ENCODE results near the gene PDS5A. TPM values are rescaled to one million over a fixed set of nuclear protein-coding genes. Genes with fewer than 3 reads are reported as not detected.
"Not testable (repeated sequence)": the region's sequence is repeated elsewhere in the genome, so short reads cannot be mapped to it uniquely, and the experiment has no call there.

Gene PDS5A
- total RNA-seq, 1 experiment from 2014 or later, result 86.4 TPM

DNA sequence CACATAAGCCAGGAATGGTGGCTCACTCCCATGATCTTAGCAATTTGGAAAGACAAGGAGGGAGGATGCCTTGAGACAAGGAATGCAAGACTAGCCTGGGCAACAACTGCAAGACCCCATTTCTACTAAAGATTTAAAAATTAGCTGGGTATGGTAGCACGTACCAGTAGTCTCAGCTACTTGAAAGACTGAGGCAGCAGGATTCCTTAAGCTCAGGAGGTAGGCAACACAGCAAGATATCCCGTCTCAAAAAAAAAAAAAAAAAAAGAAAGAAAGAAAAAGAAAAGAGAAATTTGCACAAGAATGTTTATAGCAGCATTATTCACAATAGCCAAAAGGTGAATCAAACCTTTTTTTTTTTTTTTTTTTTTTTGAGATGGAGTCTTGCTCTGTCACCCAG lies 29.7 kb downstream of the PDS5A start:
- no peak overlapping the region for H3K4me2 ChIP-seq
- intact Hi-C loops (cut with micrococcal nuclease; ENCODE audit: unreplicated experiment), result no loop called here
- no peaks in the 10 kb centered on the region for H3K4me1 ChIP-seq (replicated peaks; ENCODE audit: insufficient read depth)
- no peaks in the 10 kb centered on the region for H3K36me3 ChIP-seq (ENCODE audit: low read depth)
- no peaks in the 10 kb centered on the region for H3K27me3 ChIP-seq (ENCODE audit: insufficient read depth, low read depth)
- H3K9me2 ChIP-seq (ENCODE audit: insufficient read depth), result no peaks in the 10 kb centered on the region
- DNase-seq, result no peak
- H3K79me2 ChIP-seq (ENCODE audit: low read depth), result peaks cover 99% of the 10 kb centered on the region
- TF ChIP-seq CTCF (conservative IDR thresholded peaks at IDR 0.05) (no peak), EZH2 (IDR thresholded peaks at IDR 0.05; ENCODE audit: low read depth) (no peak)
- BruUV-seq (replicated peaks), result no TSS peak
- CTCF ChIA-PET, result no interaction called here
- H3K4me3 ChIP-seq, result no peak overlapping the region
- POLR2A ChIA-PET (ENCODE audit: unreplicated experiment), result interaction anchor here (0.7 kb wide), 1 partner anchor 368 kb away, joined by 14 read pairs; no protein-coding TSS in a partner anchor
- no peaks in the 10 kb centered on the region for H3K9me3 ChIP-seq (ENCODE audit: insufficient read depth, low read depth)
- no peak overlapping the region for H2AFZ ChIP-seq
- H4K20me1 ChIP-seq (ENCODE audit: insufficient read depth), result peaks cover 66% of the 10 kb centered on the region
- peaks cover 10% of the 10 kb centered on the region; the same call in 1 of the 2 replicates for H3F3A ChIP-seq (ENCODE audit: insufficient read depth, low read depth)
- no peak overlapping the region for H3K27ac ChIP-seq

DNA sequence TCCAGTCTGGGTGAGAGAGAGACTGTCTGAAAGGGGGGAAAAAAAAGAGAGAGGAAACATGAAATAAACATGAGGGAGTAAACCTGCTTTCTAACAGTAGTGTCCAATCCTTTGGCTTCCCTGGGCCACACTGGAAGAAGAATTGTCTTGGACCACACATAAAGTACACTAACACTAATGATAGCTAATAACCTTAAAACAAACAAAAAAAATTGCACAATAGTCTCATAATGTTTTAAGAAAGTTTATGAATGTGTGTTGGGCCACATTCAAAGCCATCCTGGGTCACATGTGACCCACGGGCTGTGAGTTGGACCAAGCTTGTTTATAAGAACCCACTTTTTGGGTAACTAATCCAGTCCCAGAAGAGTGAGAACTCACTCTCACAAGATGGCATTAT lies 30.3 kb downstream of the PDS5A start:
- Histone ChIP-seq H3K27me3 (ENCODE audit: insufficient read depth, low read depth) (no peaks in the 10 kb centered on the region), H3K4me1 (replicated peaks; ENCODE audit: insufficient read depth) (no peaks in the 10 kb centered on the region), H3K9me2 (ENCODE audit: insufficient read depth) (no peaks in the 10 kb centered on the region), H3K4me3 (no peak overlapping the region), H3K79me2 (ENCODE audit: low read depth) (peaks cover 99% of the 10 kb centered on the region), H3F3A (ENCODE audit: insufficient read depth, low read depth) (peaks cover 10% of the 10 kb centered on the region; the same call in 1 of the 2 replicates), H3K36me3 (ENCODE audit: low read depth) (no peaks in the 10 kb centered on the region), H3K27ac (no peak overlapping the region), H2AFZ (no peak overlapping the region), H3K9me3 (ENCODE audit: insufficient read depth, low read depth) (no peaks in the 10 kb centered on the region), H3K4me2 (no peak overlapping the region), H4K20me1 (ENCODE audit: insufficient read depth) (peaks cover 65% of the 10 kb centered on the region)
- intact Hi-C loops (cut with micrococcal nuclease; ENCODE audit: unreplicated experiment), result no loop called here
- TF ChIP-seq EZH2 (IDR thresholded peaks at IDR 0.05; ENCODE audit: low read depth), result no peak
- TF ChIP-seq CTCF (conservative IDR thresholded peaks at IDR 0.05), result no peak
- ChIA-PET CTCF (no interaction called here), POLR2A (ENCODE audit: unreplicated experiment) (interaction anchor here (0.7 kb wide), 1 partner anchor 369 kb away, joined by 14 read pairs; no protein-coding TSS in a partner anchor)
- no TSS peak for BruUV-seq (replicated peaks)
- no peak for DNase-seq

GRCh38 chr4:39944245-39944644 lies 33.5 kb downstream of the PDS5A start:
- H2AFZ ChIP-seq; H3K36me3 ChIP-seq (ENCODE audit: low read depth); H3K4me2 ChIP-seq; H3K4me1 ChIP-seq (replicated peaks; ENCODE audit: insufficient read depth); DNase-seq; H3K4me3 ChIP-seq; intact Hi-C loops (cut with micrococcal nuclease; ENCODE audit: unreplicated experiment); H3K27me3 ChIP-seq (ENCODE audit: insufficient read depth, low read depth); BruUV-seq (replicated peaks); H3K9me3 ChIP-seq (ENCODE audit: insufficient read depth, low read depth); H3K9me2 ChIP-seq (ENCODE audit: insufficient read depth); CTCF ChIA-PET; H3K27ac ChIP-seq: not testable (repeated sequence)
- Histone ChIP-seq H3F3A (ENCODE audit: insufficient read depth, low read depth) (peaks cover 14% of the 10 kb centered on the region; the same call in 1 of the 2 replicates), H4K20me1 (ENCODE audit: insufficient read depth) (peaks cover 60% of the 10 kb centered on the region), H3K79me2 (ENCODE audit: low read depth) (peaks cover 99% of the 10 kb centered on the region)
- POLR2A ChIA-PET (ENCODE audit: unreplicated experiment), result interaction anchor here (0.9 kb wide), 1 partner anchor 112 kb away, joined by 3 read pairs; no protein-coding TSS in a partner anchor

DNA sequence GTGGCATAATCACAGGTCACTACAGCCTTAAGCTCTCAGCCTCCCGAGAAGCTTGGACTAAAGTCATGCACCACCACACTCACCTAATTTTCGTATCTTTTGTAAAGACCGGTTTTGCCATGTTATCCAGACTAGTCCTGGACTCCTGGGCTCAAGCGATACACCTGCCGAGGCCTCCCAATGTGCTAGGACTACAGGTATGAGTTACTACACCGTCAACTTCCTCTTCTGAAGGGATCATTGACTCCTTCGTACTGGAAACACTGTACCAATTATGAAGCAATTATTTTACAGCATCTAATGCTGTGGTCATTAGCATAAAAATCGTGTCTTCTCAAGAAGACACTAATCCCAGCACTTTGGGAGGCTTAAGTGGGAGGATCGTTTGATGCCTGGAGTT lies 35.2 kb downstream of the PDS5A start:
- H3K79me2 ChIP-seq (ENCODE audit: low read depth), result peaks cover 99% of the 10 kb centered on the region
- POLR2A ChIA-PET (ENCODE audit: unreplicated experiment), result no interaction called here
- no peak for TF ChIP-seq CTCF (conservative IDR thresholded peaks at IDR 0.05)
- TF ChIP-seq EZH2 (IDR thresholded peaks at IDR 0.05; ENCODE audit: low read depth), result no peak
- CTCF ChIA-PET, result no interaction called here
- H3K36me3 ChIP-seq (ENCODE audit: low read depth), result no peaks in the 10 kb centered on the region
- DNase-seq, result no peak
- no peaks in the 10 kb centered on the region for H3K9me2 ChIP-seq (ENCODE audit: insufficient read depth)
- H3K27me3 ChIP-seq (ENCODE audit: insufficient read depth, low read depth), result no peaks in the 10 kb centered on the region
- no peak overlapping the region for H3K4me2 ChIP-seq
- no peaks in the 10 kb centered on the region for H3K4me1 ChIP-seq (replicated peaks; ENCODE audit: insufficient read depth)
- H3K27ac ChIP-seq, result no peak overlapping the region
- H3F3A ChIP-seq (ENCODE audit: insufficient read depth, low read depth), result peaks cover 11% of the 10 kb centered on the region; the same call in 1 of the 2 replicates
- H3K4me3 ChIP-seq, result no peak overlapping the region
- H2AFZ ChIP-seq, result no peak overlapping the region
- intact Hi-C loops (cut with micrococcal nuclease; ENCODE audit: unreplicated experiment), result no loop called here
- BruUV-seq (replicated peaks), result no TSS peak
- H4K20me1 ChIP-seq (ENCODE audit: insufficient read depth), result peaks cover 49% of the 10 kb centered on the region
- H3K9me3 ChIP-seq (ENCODE audit: insufficient read depth, low read depth), result no peaks in the 10 kb centered on the region

Data from PC-9 (cell line).